ENCODE data around the gene NTF4.
A peak's percentile ranks its signal among the peaks of the same experiment; 100 is the strongest.
"Not testable (repeated sequence)": the region's sequence is repeated elsewhere in the genome, so short reads cannot be mapped to it uniquely, and the experiment has no call there.

NTF4 gene

DNA sequence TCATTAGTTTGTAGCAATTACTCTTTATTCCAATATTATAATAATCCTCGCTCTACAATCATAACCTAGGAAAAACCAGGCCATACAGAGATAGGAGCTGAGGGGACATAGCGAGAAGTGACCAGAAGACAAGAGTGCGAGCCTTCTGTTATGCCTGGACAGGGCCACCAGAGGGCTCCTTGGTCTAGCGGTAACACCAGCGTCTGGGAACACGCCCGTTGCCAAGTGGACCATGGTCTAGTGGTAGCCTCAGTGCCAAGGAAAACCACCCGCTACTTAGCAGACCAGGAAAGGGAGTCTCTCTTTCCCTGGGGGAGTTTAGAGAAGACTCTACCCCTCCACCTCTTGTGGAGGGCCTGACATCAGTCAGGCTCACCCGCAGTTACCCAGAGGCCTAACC, 10.3 kb upstream of the NTF4 start:
- DNase-seq (ENCODE audit: low spot score in 2 of 2); H3K4me1 Mint-ChIP-seq; H3K27ac Mint-ChIP-seq; ATAC-seq (ENCODE audit: low read depth); H3K4me3 Mint-ChIP-seq; H3K9me3 Mint-ChIP-seq; H3K36me3 Mint-ChIP-seq: not testable (repeated sequence)
- H3K27me3 Mint-ChIP-seq = peaks cover 25% of the 10 kb centered on the region

DNA sequence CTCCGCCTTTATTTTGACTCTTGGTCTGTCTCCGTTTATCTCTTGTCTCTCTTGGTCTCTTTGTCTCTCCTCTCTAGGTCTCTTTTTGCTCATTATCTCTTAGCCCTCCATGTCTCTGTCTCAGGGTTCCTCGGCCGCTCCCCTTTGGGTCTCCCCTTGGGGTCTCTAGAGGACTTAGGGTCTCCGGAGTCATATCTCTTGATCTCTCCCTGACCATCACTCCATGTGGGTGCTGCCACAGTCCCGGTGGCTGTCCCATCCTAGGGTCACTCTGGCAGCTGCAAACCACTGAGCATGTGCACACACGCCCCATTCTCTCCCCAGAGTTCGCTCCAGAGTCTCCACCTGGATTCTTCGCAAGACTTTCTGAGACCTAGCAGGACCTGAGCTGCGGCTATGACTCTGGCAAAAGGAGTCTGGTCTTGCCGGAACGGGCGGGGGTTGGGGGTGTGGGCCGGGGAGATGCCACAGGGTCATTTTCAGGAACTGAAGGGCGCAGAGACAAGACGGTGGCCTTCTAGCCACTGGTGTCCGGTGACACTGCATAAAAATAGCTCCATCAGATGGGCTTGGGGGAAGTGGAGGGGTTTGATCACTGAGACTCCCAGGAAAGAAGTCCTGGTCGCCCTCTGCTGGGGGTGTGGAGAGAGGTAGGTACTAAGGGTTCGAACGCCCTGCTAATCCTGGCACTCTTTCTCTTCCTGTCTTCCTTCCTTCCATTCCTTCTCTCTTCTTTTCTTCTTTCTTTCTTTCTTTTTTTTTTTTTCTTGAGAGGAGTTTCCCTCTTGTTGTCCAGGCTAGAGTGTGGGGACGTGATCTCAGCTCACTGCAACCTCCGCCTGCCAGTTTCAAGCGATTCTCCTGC, 9.1 kb upstream of the NTF4 start:
- H3K9me3 Mint-ChIP-seq = peaks cover 1% of the 10 kb centered on the region
- no peak overlapping the region for H3K4me3 Mint-ChIP-seq
- peaks cover 8% of the 10 kb centered on the region for H3K36me3 Mint-ChIP-seq
- ATAC-seq (ENCODE audit: low read depth) (no peak), DNase-seq (ENCODE audit: low spot score in 2 of 2) (no peak)
- peaks cover 5% of the 10 kb centered on the region for H3K4me1 Mint-ChIP-seq
- no peak overlapping the region for H3K27ac Mint-ChIP-seq
- H3K27me3 Mint-ChIP-seq = peaks cover 34% of the 10 kb centered on the region

DNA sequence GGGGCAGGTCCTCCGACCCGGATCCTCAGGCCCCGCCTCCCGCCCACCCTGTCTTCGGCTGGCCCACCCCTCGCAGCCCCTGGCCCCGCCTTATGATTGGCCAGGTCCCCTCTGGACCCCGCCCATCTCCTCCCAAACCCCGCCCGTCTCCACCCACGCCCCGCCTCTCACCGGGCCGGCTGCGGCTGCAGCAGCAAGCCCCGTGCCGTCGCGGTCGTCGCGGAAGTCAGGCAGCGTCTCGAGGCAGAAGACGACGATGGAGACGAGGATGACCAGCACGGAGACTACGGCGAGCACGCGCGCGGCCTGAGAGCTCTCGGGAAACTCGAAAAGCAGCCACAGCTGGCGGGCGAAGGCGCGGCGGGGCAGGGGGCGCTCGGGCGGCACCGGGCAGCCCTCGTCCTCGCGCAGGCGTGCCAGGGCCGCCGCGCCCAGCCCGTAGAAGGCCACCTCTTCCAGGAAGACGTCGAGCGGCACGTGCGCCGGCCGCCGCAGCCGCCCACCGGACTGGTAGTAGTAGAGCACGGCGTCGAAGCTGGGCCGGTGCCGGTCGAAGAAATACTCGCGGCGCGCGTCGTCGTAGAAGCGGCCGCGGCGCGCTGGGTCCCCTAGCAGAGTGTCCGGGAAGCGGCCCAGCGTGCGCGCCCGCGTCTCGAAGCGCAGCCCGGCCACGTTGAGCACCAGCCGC, 7.4 kb upstream of the NTF4 start:
- peaks cover 41% of the 10 kb centered on the region for H3K27me3 Mint-ChIP-seq
- peaks cover 5% of the 10 kb centered on the region for H3K4me1 Mint-ChIP-seq
- DNase-seq (ENCODE audit: low spot score in 2 of 2) (no peak), ATAC-seq (ENCODE audit: low read depth) (no peak)
- no peak overlapping the region for H3K27ac Mint-ChIP-seq
- peaks cover 8% of the 10 kb centered on the region for H3K36me3 Mint-ChIP-seq
- H3K9me3 Mint-ChIP-seq = peaks cover 1% of the 10 kb centered on the region
- H3K4me3 Mint-ChIP-seq = no peak overlapping the region

DNA sequence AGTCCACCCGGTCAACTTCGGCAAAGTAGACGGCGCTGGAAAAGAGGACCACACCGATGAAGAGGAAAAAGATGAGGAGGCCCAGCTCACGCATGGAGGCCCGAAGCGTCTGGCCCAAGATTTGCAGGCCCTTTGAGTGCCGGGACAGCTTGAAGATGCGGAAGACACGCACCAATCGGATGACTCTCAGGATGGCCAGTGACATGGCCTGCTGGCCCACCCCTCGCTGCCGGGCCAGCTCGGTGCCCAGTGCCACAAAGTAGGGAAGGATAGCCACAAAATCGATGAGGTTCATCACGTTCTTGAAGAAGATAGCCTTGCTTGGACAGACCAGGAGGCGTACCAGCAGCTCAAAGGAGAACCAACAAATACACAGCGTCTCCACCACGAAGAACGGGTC, 5.8 kb upstream of the NTF4 start:
- no peak for DNase-seq (ENCODE audit: low spot score in 2 of 2)
- Mint-ChIP-seq H3K4me3 (no peak overlapping the region), H3K9me3 (peaks cover 1% of the 10 kb centered on the region), H3K27me3 (peaks cover 45% of the 10 kb centered on the region), H3K27ac (no peak overlapping the region), H3K36me3 (peaks cover 8% of the 10 kb centered on the region), H3K4me1 (peaks cover 8% of the 10 kb centered on the region)
- ATAC-seq (ENCODE audit: low read depth) = no peak

DNA sequence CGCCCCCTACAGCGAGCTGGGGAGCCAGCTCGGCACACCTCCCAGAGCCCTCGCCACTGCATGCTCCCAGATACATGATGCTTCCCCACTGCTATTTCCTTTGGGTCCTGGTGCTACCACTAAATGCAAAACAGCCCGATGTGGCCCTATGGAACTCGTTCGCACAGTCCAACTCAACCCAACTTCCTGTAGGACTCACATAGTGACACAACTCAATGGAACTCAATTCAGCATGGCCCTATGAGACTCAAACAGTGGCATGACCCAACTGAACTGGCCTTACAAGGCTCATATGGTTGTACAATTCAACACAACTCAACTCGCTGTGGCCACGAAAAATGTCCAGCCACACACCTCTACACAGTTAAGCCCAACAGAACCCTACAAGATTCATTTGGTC, 4.4 kb upstream of the NTF4 start:
- no peak for DNase-seq (ENCODE audit: low spot score in 2 of 2)
- Mint-ChIP-seq H3K9me3 (peaks cover 1% of the 10 kb centered on the region), H3K4me1 (peaks cover 10% of the 10 kb centered on the region), H3K27me3 (peaks cover 41% of the 10 kb centered on the region), H3K4me3 (no peak overlapping the region), H3K36me3 (peaks cover 8% of the 10 kb centered on the region), H3K27ac (no peak overlapping the region)
- no peak for ATAC-seq (ENCODE audit: low read depth)

DNA sequence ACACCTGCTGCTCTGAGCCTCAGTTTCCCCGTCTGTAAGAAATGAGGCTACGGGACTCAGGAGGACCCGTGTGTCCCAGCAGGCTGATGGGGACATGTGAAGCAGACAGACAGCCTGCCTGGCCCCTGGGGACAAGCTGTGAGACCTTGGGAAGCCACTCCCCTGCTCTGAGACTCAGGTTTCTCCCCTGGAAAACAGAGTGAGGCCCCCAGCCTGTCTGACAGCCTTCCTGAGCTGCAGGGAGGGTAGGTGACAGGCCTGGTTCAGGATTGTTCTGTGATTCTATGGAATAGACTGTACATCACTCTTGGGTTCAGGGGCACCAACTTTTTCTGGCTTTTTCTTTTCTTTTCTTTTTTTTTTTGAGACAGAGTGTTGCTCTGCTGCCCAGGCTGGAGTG, 2.9 kb upstream of the NTF4 start:
- H3K27me3 Mint-ChIP-seq = peaks cover 34% of the 10 kb centered on the region
- ATAC-seq (ENCODE audit: low read depth) = no peak
- peaks cover 7% of the 10 kb centered on the region for H3K36me3 Mint-ChIP-seq
- H3K4me3 Mint-ChIP-seq = no peak overlapping the region
- H3K4me1 Mint-ChIP-seq = peaks cover 4% of the 10 kb centered on the region
- no peak overlapping the region for H3K27ac Mint-ChIP-seq
- no peak for DNase-seq (ENCODE audit: low spot score in 2 of 2)
- H3K9me3 Mint-ChIP-seq = no peaks in the 10 kb centered on the region

DNA sequence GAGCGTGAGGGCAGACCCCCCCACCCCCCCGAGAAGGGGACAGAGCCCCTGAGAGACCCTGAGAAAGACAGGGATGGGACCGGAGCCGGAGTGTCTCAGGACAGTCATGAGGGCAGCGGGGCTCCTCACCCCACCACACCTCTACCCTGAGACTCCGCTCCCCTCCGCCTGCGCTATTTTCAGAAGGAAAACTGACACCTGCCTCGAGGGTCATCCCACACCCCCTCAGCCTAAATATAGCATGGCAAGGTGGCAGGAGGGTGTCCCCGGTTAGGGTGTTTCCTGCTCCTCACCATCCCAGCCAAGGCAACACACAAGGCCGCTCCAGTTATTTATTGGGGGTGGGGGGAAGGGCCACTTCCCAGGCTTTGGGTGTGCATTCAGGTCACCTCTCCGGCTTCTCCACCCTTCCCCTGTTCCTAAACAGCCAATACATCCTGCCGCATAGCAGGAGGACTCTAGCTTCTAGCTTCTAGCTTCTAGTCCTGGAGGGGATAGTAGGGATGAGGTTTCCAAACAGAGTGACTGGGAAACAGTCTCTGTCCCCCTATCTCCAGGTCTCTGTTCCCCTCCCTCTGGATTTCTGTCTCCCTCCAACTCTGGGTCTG, 1.4 kb upstream of the NTF4 start:
- ATAC-seq (ENCODE audit: low read depth) (no peak), DNase-seq (ENCODE audit: low spot score in 2 of 2) (no peak)
- Mint-ChIP-seq H3K4me3 (no peak overlapping the region), H3K27me3 (peaks cover 38% of the 10 kb centered on the region), H3K4me1 (peaks cover 4% of the 10 kb centered on the region), H3K27ac (no peak overlapping the region), H3K36me3 (peaks cover 7% of the 10 kb centered on the region), H3K9me3 (no peaks in the 10 kb centered on the region)

DNA sequence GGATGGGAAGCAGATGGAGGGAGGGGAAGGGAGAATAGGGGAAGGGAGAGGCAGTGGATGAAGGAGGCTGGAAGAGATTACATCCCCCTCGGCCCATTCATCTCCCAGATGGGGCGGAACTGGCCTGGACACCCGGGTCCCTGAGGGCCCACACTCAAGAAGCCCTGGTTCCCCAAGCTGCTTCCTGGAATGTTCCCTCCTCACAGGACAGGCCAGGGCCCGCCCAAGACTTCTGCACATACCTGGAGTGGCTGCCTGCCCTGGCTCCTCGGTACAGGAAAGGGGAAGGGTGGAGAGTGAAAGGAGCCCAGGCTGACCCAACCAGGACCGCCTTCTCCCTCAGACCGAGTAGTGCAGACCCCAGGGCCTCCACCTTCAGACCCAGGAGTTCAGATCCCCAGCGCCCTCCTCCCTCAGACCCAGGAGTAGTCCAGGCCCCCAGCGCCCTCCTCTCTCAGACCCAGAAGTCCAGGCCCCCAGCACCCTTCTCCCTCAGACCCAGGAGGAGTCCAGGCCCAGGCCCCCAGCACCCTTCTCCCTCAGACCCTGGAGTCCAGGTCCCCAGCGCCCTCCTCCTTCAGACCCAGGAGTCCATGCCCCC, 489 bp downstream of the NTF4 start:
- DNase-seq (ENCODE audit: low spot score in 2 of 2) = no peak
- ATAC-seq (ENCODE audit: low read depth) = no peak
- H3K4me3 Mint-ChIP-seq = no peak overlapping the region
- no peak overlapping the region for H3K27ac Mint-ChIP-seq
- peaks cover 2% of the 10 kb centered on the region for H3K9me3 Mint-ChIP-seq
- H3K36me3 Mint-ChIP-seq = peaks cover 2% of the 10 kb centered on the region
- H3K27me3 Mint-ChIP-seq = peaks cover 32% of the 10 kb centered on the region
- peaks cover 4% of the 10 kb centered on the region for H3K4me1 Mint-ChIP-seq

DNA sequence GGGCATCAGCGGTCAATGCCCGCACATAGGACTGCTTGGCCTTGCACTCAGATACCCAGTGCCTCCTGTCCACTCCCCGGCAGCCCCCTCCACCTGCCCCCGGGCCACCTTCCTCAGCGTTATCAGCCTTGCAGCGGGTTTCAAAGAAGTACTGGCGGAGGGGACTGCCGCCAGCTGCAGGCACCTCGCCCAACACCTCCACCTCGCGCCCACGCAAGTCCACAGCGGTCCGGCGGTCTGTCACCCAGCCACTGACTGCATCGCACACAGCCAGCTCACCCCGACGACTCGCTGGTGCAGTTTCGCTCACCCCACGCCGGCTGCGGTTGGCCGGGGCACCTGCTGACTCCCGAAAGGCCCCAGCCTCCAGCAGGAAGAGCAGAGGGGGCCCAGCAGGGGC, 3.2 kb downstream of the NTF4 start:
- H3K27ac Mint-ChIP-seq = no peak overlapping the region
- H3K4me3 Mint-ChIP-seq = no peak overlapping the region
- ATAC-seq (ENCODE audit: low read depth) = no peak
- no peak for DNase-seq (ENCODE audit: low spot score in 2 of 2)
- peaks cover 26% of the 10 kb centered on the region for H3K27me3 Mint-ChIP-seq
- peaks cover 2% of the 10 kb centered on the region for H3K36me3 Mint-ChIP-seq
- peaks cover 17% of the 10 kb centered on the region for H3K4me1 Mint-ChIP-seq
- H3K9me3 Mint-ChIP-seq = peaks cover 2% of the 10 kb centered on the region

DNA sequence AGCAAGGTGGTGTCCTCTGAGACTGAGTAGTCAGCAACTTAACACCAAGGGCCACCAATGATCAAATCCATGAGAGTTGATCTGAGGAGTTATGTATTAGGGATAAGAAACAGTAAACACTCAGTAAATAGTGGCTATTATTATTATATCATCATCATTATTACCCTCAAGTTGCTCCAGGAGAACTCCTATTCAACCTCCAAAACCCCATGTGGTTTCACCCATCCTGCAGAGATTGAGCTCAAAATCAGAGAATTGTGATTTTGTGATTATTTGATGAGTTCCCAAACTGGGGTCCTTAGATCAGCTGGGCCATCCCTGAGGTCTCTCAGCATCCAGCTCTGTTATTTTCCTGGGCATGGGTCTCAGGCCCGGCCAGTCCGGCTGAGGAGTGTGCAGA, 3.6 kb downstream of the NTF4 start:
- peaks cover 24% of the 10 kb centered on the region for H3K27me3 Mint-ChIP-seq
- no peak for ATAC-seq (ENCODE audit: low read depth)
- peaks cover 2% of the 10 kb centered on the region for H3K9me3 Mint-ChIP-seq
- H3K27ac Mint-ChIP-seq = no peak overlapping the region
- no peak overlapping the region for H3K4me3 Mint-ChIP-seq
- peaks cover 20% of the 10 kb centered on the region for H3K4me1 Mint-ChIP-seq
- peaks cover 2% of the 10 kb centered on the region for H3K36me3 Mint-ChIP-seq
- DNase-seq (ENCODE audit: low spot score in 2 of 2) = no peak

DNA sequence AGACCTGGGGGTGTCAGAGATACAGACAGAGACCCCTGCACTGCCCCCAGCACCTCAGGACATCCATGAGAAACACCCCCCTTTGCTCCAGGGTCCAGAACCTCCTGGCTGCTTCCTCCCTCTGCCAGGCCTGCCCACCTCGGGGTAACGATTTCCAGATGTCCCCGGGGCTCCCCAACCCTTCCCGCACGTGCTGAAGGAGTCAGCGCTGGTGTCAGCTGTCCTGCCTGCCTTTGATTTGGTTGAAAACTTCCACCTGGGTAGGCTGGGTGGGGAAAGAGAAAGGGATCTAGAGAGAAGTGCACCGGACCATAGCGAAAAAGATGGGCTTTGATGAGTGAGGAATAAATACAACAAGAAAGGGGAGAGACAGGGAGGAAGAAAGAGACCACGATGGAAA, 5.6 kb downstream of the NTF4 start:
- Mint-ChIP-seq H3K36me3 (peaks cover 2% of the 10 kb centered on the region), H3K27ac (no peak overlapping the region), H3K4me3 (no peak overlapping the region), H3K9me3 (peaks cover 2% of the 10 kb centered on the region), H3K4me1 (peaks cover 16% of the 10 kb centered on the region), H3K27me3 (peaks cover 24% of the 10 kb centered on the region)
- ATAC-seq (ENCODE audit: low read depth) = no peak
- DNase-seq (ENCODE audit: low spot score in 2 of 2) = no peak

DNA sequence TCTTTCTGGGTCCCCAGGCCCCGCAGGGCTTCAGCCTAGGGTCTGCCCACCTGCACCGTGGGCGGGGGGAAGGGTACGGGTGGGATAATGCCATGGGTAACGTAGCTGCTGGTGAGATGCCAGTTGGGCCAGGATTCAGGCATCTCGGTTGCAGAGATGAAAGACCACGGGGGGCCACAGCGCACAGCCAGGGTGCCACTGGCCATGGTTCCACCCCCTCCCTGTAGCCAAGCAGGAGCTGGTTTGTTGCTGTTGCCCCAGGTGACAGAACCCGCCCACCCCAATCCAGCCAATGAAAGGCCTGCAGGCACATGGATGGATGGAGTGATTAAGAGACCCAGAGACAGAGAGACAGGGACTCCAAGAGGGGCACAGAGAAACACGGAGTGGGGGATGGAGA, 6.1 kb downstream of the NTF4 start:
- Mint-ChIP-seq H3K4me1 (peaks cover 16% of the 10 kb centered on the region), H3K4me3 (peak overlapping the region; percentile 79), H3K27me3 (peaks cover 26% of the 10 kb centered on the region), H3K36me3 (peaks cover 2% of the 10 kb centered on the region), H3K27ac (no peak overlapping the region), H3K9me3 (peaks cover 2% of the 10 kb centered on the region)
- DNase-seq (ENCODE audit: low spot score in 2 of 2) (peak in 1 of 2 donors; percentile 22), ATAC-seq (ENCODE audit: low read depth) (no peak)

DNA sequence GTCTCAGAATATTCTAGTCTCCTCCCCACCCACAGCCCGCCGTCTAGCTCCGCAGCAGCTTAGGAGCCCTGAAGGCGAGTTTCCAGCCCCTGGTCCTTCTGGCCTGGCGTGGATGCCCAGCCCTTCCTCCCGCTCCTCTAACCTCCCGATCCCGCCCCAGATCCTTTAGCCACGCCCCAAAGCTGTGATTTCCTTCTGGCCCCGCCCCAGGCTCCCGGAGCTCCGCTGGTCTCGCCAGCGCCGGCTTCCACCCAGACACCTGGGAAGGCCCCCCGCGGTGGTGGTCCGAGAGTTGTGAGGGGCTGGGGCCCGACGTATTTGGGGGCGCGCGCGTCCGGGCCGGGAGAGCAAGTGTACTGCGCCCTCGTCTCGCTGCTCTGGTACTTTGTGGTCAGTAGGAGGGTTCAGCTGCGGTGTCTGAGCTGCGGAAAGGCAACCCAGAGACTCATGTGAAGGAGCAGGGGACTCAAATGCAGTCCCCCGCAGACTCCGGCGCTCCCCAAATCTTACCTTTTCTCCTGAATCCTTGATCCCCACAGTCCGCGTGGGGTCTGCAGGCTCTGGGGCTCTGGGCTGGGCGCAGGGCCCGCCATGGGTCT, 6.9 kb downstream of the NTF4 start, which contains the start of gene CGB7:
Gene CGB7 (minus strand): TSS at position 114 of the 599 bp plus-strand sequence. CDS start 2,374 bp downstream, outside the sequence.
- H3K27me3 Mint-ChIP-seq = peaks cover 25% of the 10 kb centered on the region
- H3K9me3 Mint-ChIP-seq = peaks cover 2% of the 10 kb centered on the region
- H3K27ac Mint-ChIP-seq = no peak within 1 kb of the TSS
- ATAC-seq (ENCODE audit: low read depth) = no peak
- DNase-seq (ENCODE audit: low spot score in 2 of 2) = no peak
- peak within 1 kb of the TSS; percentile 79 for H3K4me3 Mint-ChIP-seq
- H3K36me3 Mint-ChIP-seq = peaks cover 2% of the 10 kb centered on the region
- H3K4me1 Mint-ChIP-seq = peaks cover 16% of the 10 kb centered on the region

Measured in memory B cell (primary cell).